GM23248 (cell line): ENCODE results near the gene KPNA6. TPM values are rescaled to one million over a fixed set of nuclear protein-coding genes. Genes with fewer than 3 reads are reported as not detected.
A peak's percentile ranks its signal among the peaks of the same experiment; 100 is the strongest.
"Not testable (repeated sequence)": the region's sequence is repeated elsewhere in the genome, so short reads cannot be mapped to it uniquely, and the experiment has no call there.

Experiments used
- DNase-seq: peaks from one replicate; pipeline ENCODE4 v3.0.0-alpha.2; 2015
- H2AFZ ChIP-seq: fragments of 200-600 bp; sonication (generic); 2 replicates; pipeline ENCODE4 v1.6.1; 2016; ENCODE audit warnings: antibody characterized with exemption
- H3F3A ChIP-seq: fragments of 200-600 bp; sonication (generic); 2 replicates; pipeline ENCODE4 v1.6.1; 2016; ENCODE audit warnings: mild to moderate bottlenecking, antibody characterized with exemption, mixed run types; ENCODE audit not compliant: insufficient read depth
- H3K27ac ChIP-seq: fragments of 200-600 bp; sonication (generic); 2 replicates; pipeline ENCODE4 v1.5.1; 2016; ENCODE audit warnings: mild to moderate bottlenecking
- H3K27me3 ChIP-seq: fragments of 200-600 bp; sonication (generic); replicated peaks from 2 replicates; pipeline ENCODE4 v1.6.1; 2016; ENCODE audit warnings: mild to moderate bottlenecking; ENCODE audit not compliant: insufficient read depth
- H3K36me3 ChIP-seq: fragments of 200-600 bp; sonication (generic); 2 replicates; pipeline ENCODE4 v1.6.1; 2016; ENCODE audit warnings: low read depth, mild to moderate bottlenecking
- H3K4me1 ChIP-seq: fragments of 200-600 bp; sonication (generic); 2 replicates; pipeline ENCODE4 v1.6.1; 2016; ENCODE audit warnings: mild to moderate bottlenecking; ENCODE audit not compliant: insufficient read depth
- H3K4me2 ChIP-seq: fragments of 200-600 bp; sonication (generic); one replicate; pipeline ENCODE4 v1.6.1; 2016; ENCODE audit warnings: mild to moderate bottlenecking; ENCODE audit not compliant: unreplicated experiment
- H3K4me3 ChIP-seq: fragments of 200-600 bp; sonication (generic); 2 replicates; pipeline ENCODE4 v1.5.1; 2016; ENCODE audit warnings: mild to moderate bottlenecking
- H3K79me2 ChIP-seq: fragments of 200-600 bp; sonication (generic); 2 replicates; pipeline ENCODE4 v1.6.1; 2016; ENCODE audit warnings: mild to moderate bottlenecking; ENCODE audit not compliant: insufficient read depth
- H3K9ac ChIP-seq: fragments of 200-600 bp; sonication (generic); 2 replicates; pipeline ENCODE4 v1.6.1; 2016; ENCODE audit warnings: mild to moderate bottlenecking
- H3K9me2 ChIP-seq: fragments of 200-600 bp; sonication (generic); 2 replicates; pipeline ENCODE4 v1.6.1; 2016; ENCODE audit warnings: mixed run types, mild to moderate bottlenecking, moderate library complexity; ENCODE audit not compliant: insufficient read depth
- H3K9me3 ChIP-seq: fragments of 200-600 bp; sonication (generic); one replicate; pipeline ENCODE4 v1.6.1; 2017; ENCODE audit warnings: low read depth
- H4K20me1 ChIP-seq: fragments of 200-600 bp; sonication (generic); 2 replicates; pipeline ENCODE4 v1.6.0; 2016; ENCODE audit not compliant: insufficient read depth
- EZH2 ChIP-seq: fragments of 200-600 bp; sonication (generic); IDR thresholded peaks from 2 replicates; pipeline ENCODE4 v1.6.1; 2018; ENCODE audit warnings: antibody characterized with exemption, mild to moderate bottlenecking; ENCODE audit not compliant: insufficient read depth, poor library complexity, severe bottlenecking
- EZH2phosphoT487 ChIP-seq: fragments of 200-600 bp; sonication (generic); IDR thresholded peaks from 2 replicates; pipeline ENCODE4 v1.6.1; 2018; ENCODE audit warnings: antibody characterized with exemption, moderate library complexity, mild to moderate bottlenecking, low read depth; ENCODE audit not compliant: insufficient read depth
- WGBS, 2 experiments: methylation state at CpG; one replicate each; pipeline ENCODE4 v1.1.6; 2015 to 2017; ENCODE audit warnings: low lambda C conversion rate in 2 of 2, low coverage in 1 of 2; ENCODE audit errors: missing lambda C conversion rate in 2 of 2; 5-methylcytosine and 5-hydroxymethylcytosine counted together
- in situ Hi-C: fragments of 300-500 bp; cut with MboI; formaldehyde crosslinking; loops from 2 replicates; pipeline ENCODE4 v1.15.0; 2020
- polyA plus RNA-seq: library from polyadenylated mRNA; unstranded; fragments of >200 nt; fragmentation: Nextera tagmentation; extraction: Ambion mirVana; gene quantifications from 2 replicates; pipeline ENCODE4 v1.2.1, GENCODE V29; 2016
- total RNA-seq: library from RNA; depleted of rRNA; stranded (reverse); fragments of >200 nt; shearing (Covaris generic); gene quantifications from 2 replicates; pipeline ENCODE4 v1.2.3, GENCODE V29; 2014

KPNA6 gene
- total and polyA plus RNA-seq, 2 experiments from 2014 or later = 38.3 to 56.0 TPM

- in situ Hi-C loops = no loop called here
- Histone ChIP-seq H3K27ac (no peak overlapping the region), H3F3A (no peaks in the 10 kb centered on the region), H3K36me3 (peaks cover 54% of the 10 kb centered on the region), H3K4me1 (no peaks in the 10 kb centered on the region), H3K9me3 (no peaks in the 10 kb centered on the region), H2AFZ (no peak overlapping the region), H3K27me3 (no peaks in the 10 kb centered on the region), H4K20me1 (no peaks in the 10 kb centered on the region), H3K79me2 (no peaks in the 10 kb centered on the region), H3K4me2 (no peak overlapping the region), H3K4me3 (no peak overlapping the region), H3K9ac (no peak overlapping the region), H3K9me2 (no peaks in the 10 kb centered on the region)
- no peak for DNase-seq
- TF ChIP-seq EZH2 (no peak), EZH2phosphoT487 (no peak)
- WGBS, 2 experiments = 86 to 91% methylated on average over 2 of the region's 2 CpGs
Observed at GRCh38 chr1:32163405-32163804, 55.5 kb downstream of the KPNA6 start.

- H3K36me3 ChIP-seq = peaks cover 47% of the 10 kb centered on the region
- H3K4me2 ChIP-seq, H3K79me2 ChIP-seq, H2AFZ ChIP-seq, H3K27ac ChIP-seq, H3K9ac ChIP-seq, H3F3A ChIP-seq, H3K9me3 ChIP-seq, DNase-seq, H4K20me1 ChIP-seq, H3K9me2 ChIP-seq, H3K27me3 ChIP-seq, H3K4me1 ChIP-seq, H3K4me3 ChIP-seq, in situ Hi-C loops: not testable (repeated sequence)
- 96 to 97% methylated on average over 10 of the region's 10 CpGs for WGBS, 2 experiments
Observed at GRCh38 chr1:32165633-32166032, 57.8 kb downstream of the KPNA6 start.

GRCh38 chr1:32170991-32171390 is 63.1 kb downstream of the KPNA6 start:
- WGBS, 2 experiments = 90 to 100% methylated on average over 4 of the region's 4 CpGs
- no peaks in the 10 kb centered on the region for H3K27me3 ChIP-seq
- no peaks in the 10 kb centered on the region for H4K20me1 ChIP-seq
- H3K27ac ChIP-seq = no peak overlapping the region
- H3K4me1 ChIP-seq = peaks cover 7% of the 10 kb centered on the region; the same call in 1 of the 2 replicates
- H3K36me3 ChIP-seq = peaks cover 57% of the 10 kb centered on the region
- H3K9me2 ChIP-seq = no peaks in the 10 kb centered on the region
- DNase-seq = no peak
- no peak overlapping the region for H2AFZ ChIP-seq
- no peaks in the 10 kb centered on the region for H3F3A ChIP-seq
- H3K4me2 ChIP-seq = no peak overlapping the region
- H3K9me3 ChIP-seq = no peaks in the 10 kb centered on the region
- H3K9ac ChIP-seq = no peak overlapping the region
- no peak overlapping the region for H3K4me3 ChIP-seq
- no peaks in the 10 kb centered on the region for H3K79me2 ChIP-seq
- TF ChIP-seq EZH2phosphoT487 = no peak
- no peak for TF ChIP-seq EZH2
- in situ Hi-C loops = no loop called here

- Histone ChIP-seq H3K9ac (no peak overlapping the region), H3K4me1 (peaks cover 7% of the 10 kb centered on the region; the same call in 1 of the 2 replicates), H3K4me2 (no peak overlapping the region), H3K27ac (no peak overlapping the region), H3K27me3 (no peaks in the 10 kb centered on the region), H3F3A (peaks cover 14% of the 10 kb centered on the region), H4K20me1 (no peaks in the 10 kb centered on the region), H2AFZ (no peak overlapping the region), H3K9me3 (no peaks in the 10 kb centered on the region), H3K9me2 (no peaks in the 10 kb centered on the region), H3K4me3 (no peak overlapping the region), H3K36me3 (peaks cover 47% of the 10 kb centered on the region), H3K79me2 (no peaks in the 10 kb centered on the region)
- WGBS, 2 experiments = 100% methylated on average over 1 of the region's 1 CpG
- TF ChIP-seq EZH2 (no peak), EZH2phosphoT487 (no peak)
- in situ Hi-C loops = no loop called here
- DNase-seq = peak; percentile 51
Observed at GRCh38 chr1:32172621-32173245, 64.9 kb downstream of the KPNA6 start.
